ENCODE results near the gene LARP4B. TPM values are rescaled to one million over a fixed set of nuclear protein-coding genes. Genes with fewer than 3 reads are reported as not detected.

The LARP4B gene
- total RNA-seq, 2 donors from 2014 or later, result 130 to 242 TPM

GRCh38 chr10:898141-898540 is 33.4 kb downstream of the LARP4B start:
- Mint-ChIP-seq H3K36me3 (no peaks in the 10 kb centered on the region), H3K4me1 (ENCODE audit: low read depth in 2 of 2) (peaks cover 25 to 34% of the 10 kb centered on the region in 2 donors), H3K9me3 (no peaks in the 10 kb centered on the region), H3K27ac (no peak overlapping the region), H3K4me3 (no peak overlapping the region), H3K27me3 (no peaks in the 10 kb centered on the region)
- ATAC-seq (no peak), DNase-seq (ENCODE audit: low spot score) (no peak)

GRCh38 chr10:896982-897381 is 34.5 kb downstream of the LARP4B start:
- H3K4me1 Mint-ChIP-seq (ENCODE audit: low read depth in 2 of 2), result peaks cover 27 to 34% of the 10 kb centered on the region in 2 donors
- DNase-seq (ENCODE audit: low spot score) (no peak), ATAC-seq (no peak)
- no peaks in the 10 kb centered on the region for H3K9me3 Mint-ChIP-seq
- no peak overlapping the region for H3K4me3 Mint-ChIP-seq
- H3K27me3 Mint-ChIP-seq, result no peaks in the 10 kb centered on the region
- no peaks in the 10 kb centered on the region for H3K36me3 Mint-ChIP-seq
- H3K27ac Mint-ChIP-seq, result no peak overlapping the region

- H3K27me3 Mint-ChIP-seq, result no peaks in the 10 kb centered on the region
- H3K4me1 Mint-ChIP-seq (ENCODE audit: low read depth in 2 of 2), result peaks cover 27 to 34% of the 10 kb centered on the region in 2 donors
- DNase-seq (ENCODE audit: low spot score), result no peak
- no peaks in the 10 kb centered on the region for H3K36me3 Mint-ChIP-seq
- no peak overlapping the region for H3K27ac Mint-ChIP-seq
- no peaks in the 10 kb centered on the region for H3K9me3 Mint-ChIP-seq
- H3K4me3 Mint-ChIP-seq, result no peak overlapping the region
- ATAC-seq, result no peak
Observed at GRCh38 chr10:895324-895723, 36.2 kb downstream of the LARP4B start.

- H3K27ac Mint-ChIP-seq, result no peak overlapping the region
- DNase-seq (ENCODE audit: low spot score), result no peak
- no peaks in the 10 kb centered on the region for H3K27me3 Mint-ChIP-seq
- peaks cover 17% of the 10 kb centered on the region for H3K36me3 Mint-ChIP-seq
- peaks cover 17 to 23% of the 10 kb centered on the region in 2 donors for H3K4me1 Mint-ChIP-seq (ENCODE audit: low read depth in 2 of 2)
- no peak overlapping the region for H3K4me3 Mint-ChIP-seq
- H3K9me3 Mint-ChIP-seq, result no peaks in the 10 kb centered on the region
- ATAC-seq, result no peak
Observed at GRCh38 chr10:878895-879294, 52.6 kb downstream of the LARP4B start.

GRCh38 chr10:878333-878759 is 53.2 kb downstream of the LARP4B start:
- Mint-ChIP-seq H3K4me1 (ENCODE audit: low read depth in 2 of 2) (peaks cover 18 to 23% of the 10 kb centered on the region in 2 donors), H3K27me3 (no peaks in the 10 kb centered on the region), H3K4me3 (no peak overlapping the region), H3K27ac (no peak overlapping the region), H3K9me3 (no peaks in the 10 kb centered on the region), H3K36me3 (peaks cover 17% of the 10 kb centered on the region)
- ATAC-seq, result no peak
- no peak for DNase-seq (ENCODE audit: low spot score)

GRCh38 chr10:876438-876837 is 55.1 kb downstream of the LARP4B start:
- H3K27me3 Mint-ChIP-seq, result no peaks in the 10 kb centered on the region
- no peak overlapping the region for H3K27ac Mint-ChIP-seq
- no peaks in the 10 kb centered on the region for H3K9me3 Mint-ChIP-seq
- peaks cover 34 to 37% of the 10 kb centered on the region in 2 donors for H3K4me1 Mint-ChIP-seq (ENCODE audit: low read depth in 2 of 2)
- no peak overlapping the region for H3K4me3 Mint-ChIP-seq
- H3K36me3 Mint-ChIP-seq, result peaks cover 10% of the 10 kb centered on the region
- DNase-seq (ENCODE audit: low spot score) (no peak), ATAC-seq (no peak)

GRCh38 chr10:873020-873419 is 58.5 kb downstream of the LARP4B start:
- Mint-ChIP-seq H3K9me3 (no peaks in the 10 kb centered on the region), H3K27me3 (no peaks in the 10 kb centered on the region), H3K36me3 (peaks cover 12% of the 10 kb centered on the region), H3K4me1 (ENCODE audit: low read depth in 2 of 2) (peaks cover 53 to 60% of the 10 kb centered on the region in 2 donors), H3K4me3 (no peak overlapping the region), H3K27ac (peak overlapping the region in 1 of 2 donors; percentile 92)
- ATAC-seq, result no peak
- DNase-seq (ENCODE audit: low spot score), result no peak

- Mint-ChIP-seq H3K27ac (peak overlapping the region; percentile 61 to 92), H3K36me3 (peaks cover 6% of the 10 kb centered on the region), H3K4me1 (ENCODE audit: low read depth in 2 of 2) (peaks cover 50 to 55% of the 10 kb centered on the region in 2 donors)
Observed at GRCh38 chr10:871951-872403, 59.5 kb downstream of the LARP4B start.

GRCh38 chr10:870564-871166 is 60.8 kb downstream of the LARP4B start:
- Mint-ChIP-seq H3K4me1 (ENCODE audit: low read depth in 2 of 2) (peaks cover 54 to 59% of the 10 kb centered on the region in 2 donors), H3K4me3 (peak overlapping the region; percentile 57), H3K27ac (peak overlapping the region; percentile 61 to 92), H3K9me3 (no peaks in the 10 kb centered on the region), H3K27me3 (no peaks in the 10 kb centered on the region), H3K36me3 (peaks cover 11% of the 10 kb centered on the region)
- DNase-seq (ENCODE audit: low spot score) (no peak), ATAC-seq (peak; percentile 63 to 79)

More at GRCh38 chr10:871951-872403, 59.5 kb downstream of the LARP4B start:
- Mint-ChIP-seq H3K4me3 (peak overlapping the region; percentile 57), H3K9me3 (no peaks in the 10 kb centered on the region), H3K27me3 (no peaks in the 10 kb centered on the region)
- ATAC-seq (no peak), DNase-seq (ENCODE audit: low spot score) (no peak)

GRCh38 chr10:869171-869570 is 62.3 kb downstream of the LARP4B start:
- Mint-ChIP-seq H3K4me1 (ENCODE audit: low read depth in 2 of 2) (peaks cover 52 to 53% of the 10 kb centered on the region in 2 donors), H3K27ac (peak overlapping the region in 1 of 2 donors; percentile 69), H3K27me3 (no peaks in the 10 kb centered on the region), H3K9me3 (no peaks in the 10 kb centered on the region), H3K4me3 (no peak overlapping the region), H3K36me3 (peaks cover 11% of the 10 kb centered on the region)
- no peak for DNase-seq (ENCODE audit: low spot score)
- no peak for ATAC-seq

- Mint-ChIP-seq H3K4me3 (no peak overlapping the region), H3K36me3 (peaks cover 15% of the 10 kb centered on the region), H3K27me3 (no peaks in the 10 kb centered on the region), H3K9me3 (no peaks in the 10 kb centered on the region), H3K4me1 (ENCODE audit: low read depth in 2 of 2) (peaks cover 47 to 51% of the 10 kb centered on the region in 2 donors), H3K27ac (no peak overlapping the region)
- DNase-seq (ENCODE audit: low spot score) (no peak), ATAC-seq (no peak)
Observed at GRCh38 chr10:867807-868206, 63.7 kb downstream of the LARP4B start.

GRCh38 chr10:866577-866941 is 64.9 kb downstream of the LARP4B start:
- no peak for ATAC-seq
- no peak overlapping the region for H3K4me3 Mint-ChIP-seq
- no peaks in the 10 kb centered on the region for H3K27me3 Mint-ChIP-seq
- H3K4me1 Mint-ChIP-seq (ENCODE audit: low read depth in 2 of 2), result peaks cover 41 to 42% of the 10 kb centered on the region in 2 donors
- no peak overlapping the region for H3K27ac Mint-ChIP-seq
- DNase-seq (ENCODE audit: low spot score), result no peak
- no peaks in the 10 kb centered on the region for H3K9me3 Mint-ChIP-seq
- H3K36me3 Mint-ChIP-seq, result peaks cover 24% of the 10 kb centered on the region

GRCh38 chr10:865924-866576 is 65.5 kb downstream of the LARP4B start:
- Mint-ChIP-seq H3K27me3 (no peaks in the 10 kb centered on the region), H3K27ac (no peak overlapping the region), H3K36me3 (peaks cover 29% of the 10 kb centered on the region), H3K9me3 (no peaks in the 10 kb centered on the region), H3K4me3 (no peak overlapping the region), H3K4me1 (ENCODE audit: low read depth in 2 of 2) (peaks cover 36 to 40% of the 10 kb centered on the region in 2 donors)
- no peak for ATAC-seq
- DNase-seq (ENCODE audit: low spot score), result no peak

GRCh38 chr10:865257-865656 is 66.2 kb downstream of the LARP4B start:
- DNase-seq (ENCODE audit: low spot score) (no peak), ATAC-seq (no peak)
- no peaks in the 10 kb centered on the region for H3K9me3 Mint-ChIP-seq
- H3K4me3 Mint-ChIP-seq, result no peak overlapping the region
- H3K4me1 Mint-ChIP-seq (ENCODE audit: low read depth in 2 of 2), result peaks cover 28 to 34% of the 10 kb centered on the region in 2 donors
- H3K27ac Mint-ChIP-seq, result no peak overlapping the region
- H3K27me3 Mint-ChIP-seq, result no peaks in the 10 kb centered on the region
- H3K36me3 Mint-ChIP-seq, result peaks cover 25% of the 10 kb centered on the region

Measured in natural killer cell treated with Interleukin-12 subunit alpha and Interleukin-12 subunit beta and Interleukin-15 and Interleukin-18, amount 100 ng/mL, for 72 hours (primary cell).